H9 (cell line): ENCODE results near the gene MAD1L1. TPM values are rescaled to one million over a fixed set of nuclear protein-coding genes. Genes with fewer than 3 reads are reported as not detected.

Source experiments
- DNase-seq: peaks from one replicate; pipeline ENCODE4 v3.0.0-alpha.2; 2017
- H2AFZ ChIP-seq: one replicate; pipeline ENCODE4 v1.6.1; 2013; ENCODE audit warnings: mild to moderate bottlenecking, low read length, control low read depth, moderate library complexity
- H2AK5ac ChIP-seq: 2 replicates; pipeline ENCODE4 v1.6.1; 2013; ENCODE audit warnings: low read length, control low read depth, mixed read lengths; ENCODE audit not compliant: insufficient read length
- H2BK120ac ChIP-seq: one replicate; pipeline ENCODE4 v1.6.1; 2013; ENCODE audit warnings: low read depth, mild to moderate bottlenecking, low read length, control low read depth, inconsistent platforms; ENCODE audit not compliant: poor library complexity, severe bottlenecking
- H2BK12ac ChIP-seq: 2 replicates; pipeline ENCODE4 v1.6.1; 2013; ENCODE audit warnings: low read length, control low read depth, mixed read lengths, low read depth; ENCODE audit not compliant: insufficient read length
- H2BK15ac ChIP-seq: 2 replicates; pipeline ENCODE4 v1.6.1; 2013; ENCODE audit warnings: low read depth, low read length, control low read depth
- H2BK20ac ChIP-seq: one replicate; pipeline ENCODE4 v1.6.1; 2013; ENCODE audit warnings: low read depth, mild to moderate bottlenecking, low read length, control low read depth, inconsistent platforms; ENCODE audit not compliant: poor library complexity, severe bottlenecking
- H2BK5ac ChIP-seq: 2 replicates; pipeline ENCODE4 v1.6.1; 2013; ENCODE audit warnings: low read length, control low read depth, mixed read lengths; ENCODE audit not compliant: insufficient read length
- H3K14ac ChIP-seq: 2 replicates; pipeline ENCODE4 v1.6.1; 2013; ENCODE audit warnings: low read length, control low read depth; ENCODE audit not compliant: insufficient read depth
- H3K18ac ChIP-seq: 2 replicates; pipeline ENCODE4 v1.6.1; 2013; ENCODE audit warnings: low read depth, mild to moderate bottlenecking, mixed read lengths, low read length, control low read depth; ENCODE audit not compliant: insufficient read length
- H3K23ac ChIP-seq: 2 replicates; pipeline ENCODE4 v1.6.1; 2013; ENCODE audit warnings: low read length, control low read depth, mixed read lengths, low read depth; ENCODE audit not compliant: insufficient read length
- H3K23me2 ChIP-seq: 2 replicates; pipeline ENCODE4 v1.6.1; 2013; ENCODE audit warnings: low read depth, mild to moderate bottlenecking, mixed read lengths, low read length, control low read depth; ENCODE audit not compliant: insufficient read length, poor library complexity, severe bottlenecking
- H3K27ac ChIP-seq: 2 replicates; pipeline ENCODE4 v1.5.1; 2013; ENCODE audit warnings: low read length, control low read depth, mixed read lengths, low read depth; ENCODE audit not compliant: insufficient read length
- H3K27me3 ChIP-seq: 2 replicates; pipeline ENCODE4 v1.6.1; 2013; ENCODE audit warnings: low read length, control low read depth, inconsistent platforms; ENCODE audit not compliant: insufficient read depth
- H3K4ac ChIP-seq: 2 replicates; pipeline ENCODE4 v1.6.1; 2013; ENCODE audit warnings: low read depth, mild to moderate bottlenecking, control low read depth, inconsistent platforms, low read length, moderate library complexity
- H3K4me1 ChIP-seq: 2 replicates; pipeline ENCODE4 v1.6.1; 2013; ENCODE audit warnings: low read length, control low read depth, inconsistent platforms; ENCODE audit not compliant: insufficient read depth
- H3K4me2 ChIP-seq: 2 replicates; pipeline ENCODE4 v1.6.1; 2013; ENCODE audit warnings: low read length, control low read depth, mixed read lengths; ENCODE audit not compliant: insufficient read length, insufficient read depth
- H3K56ac ChIP-seq: 2 replicates; pipeline ENCODE4 v1.6.1; 2013; ENCODE audit warnings: low read depth, mild to moderate bottlenecking, mixed read lengths, low read length, control low read depth; ENCODE audit not compliant: insufficient read length
- H3K79me1 ChIP-seq: 2 replicates; pipeline ENCODE4 v1.6.1; 2013; ENCODE audit warnings: low read depth, mild to moderate bottlenecking, moderate library complexity, low read length, control low read depth, inconsistent platforms; ENCODE audit not compliant: insufficient read depth, poor library complexity, severe bottlenecking
- H3K79me2 ChIP-seq: 2 replicates; pipeline ENCODE4 v1.6.1; 2013; ENCODE audit warnings: low read length, control low read depth, inconsistent platforms; ENCODE audit not compliant: insufficient read depth
- H3K9ac ChIP-seq: 2 replicates; pipeline ENCODE4 v1.6.1; 2013; ENCODE audit warnings: low read length, control low read depth, mixed read lengths; ENCODE audit not compliant: insufficient read length; ENCODE audit errors: extremely low read depth
- H3K9me3 ChIP-seq: one replicate; pipeline ENCODE4 v1.6.1; 2013; ENCODE audit warnings: low read depth, low read length, inconsistent platforms; ENCODE audit not compliant: control insufficient read depth
- H3T11ph ChIP-seq: one replicate; pipeline ENCODE4 v1.6.1; 2013; ENCODE audit warnings: mild to moderate bottlenecking, low read length, control low read depth, inconsistent platforms
- H4K20me1 ChIP-seq: one replicate; pipeline ENCODE4 v1.6.1; 2013; ENCODE audit not compliant: control insufficient read depth, insufficient read length, insufficient read depth
- H4K5ac ChIP-seq: 2 replicates; pipeline ENCODE4 v1.6.1; 2013; ENCODE audit warnings: low read depth, mild to moderate bottlenecking, mixed read lengths, low read length, control low read depth; ENCODE audit not compliant: insufficient read length
- H4K8ac ChIP-seq: replicated peaks from 2 replicates; pipeline ENCODE4 v1.6.1; 2013; ENCODE audit warnings: low read length, control low read depth, mixed read lengths, low read depth; ENCODE audit not compliant: insufficient read length
- H4K91ac ChIP-seq: 2 replicates; pipeline ENCODE4 v1.6.1; 2013; ENCODE audit warnings: low read depth, mild to moderate bottlenecking, moderate library complexity, mixed read lengths, low read length, control low read depth; ENCODE audit not compliant: insufficient read length
- H3K27ac Mint-ChIP-seq, 3 experiments: 2 replicates in 2 of 3; 3 replicates in 1 of 3; pipeline ENCODE4 v1.8.0; 2020 to 2021; ENCODE audit warnings: mixed read lengths in 3 of 3, mild to moderate bottlenecking in 1 of 3, moderate library complexity in 1 of 3
- H3K27me3 Mint-ChIP-seq: 2 replicates; pipeline ENCODE4 v1.8.0; 2021; ENCODE audit warnings: low read depth, mild to moderate bottlenecking, moderate library complexity, mixed read lengths
- H3K36me3 Mint-ChIP-seq, 3 experiments: 2 replicates in 2 of 3; 3 replicates in 1 of 3; pipeline ENCODE4 v1.8.0; 2020 to 2021; ENCODE audit warnings: low read depth in 3 of 3, mixed read lengths in 3 of 3; ENCODE audit not compliant: insufficient read depth in 1 of 3
- H3K4me1 Mint-ChIP-seq, 2 experiments: 2 replicates each; pipeline ENCODE4 v1.8.0; 2020; ENCODE audit warnings: mixed read lengths in 2 of 2
- H3K4me3 Mint-ChIP-seq, 2 experiments: 2 replicates in 1 of 2; 3 replicates in 1 of 2; pipeline ENCODE4 v1.8.0; 2020 to 2021; ENCODE audit warnings: mild to moderate bottlenecking in 2 of 2, mixed read lengths in 2 of 2, moderate library complexity in 1 of 2
- H3K9me3 Mint-ChIP-seq, 2 experiments: 2 replicates in 1 of 2; 3 replicates in 1 of 2; pipeline ENCODE4 v1.8.0; 2020; ENCODE audit warnings: mild to moderate bottlenecking in 2 of 2, mixed read lengths in 2 of 2, moderate library complexity in 1 of 2
- CTCF ChIP-seq: fragments of 200-600 bp; sonication (generic); conservative IDR thresholded peaks from 3 replicates; pipeline ENCODE4 v1.8.0; 2021; ENCODE audit warnings: antibody characterized with exemption, mild to moderate bottlenecking
- WGBS: extraction: QIAGEN DNeasy Blood & Tissue Kit; methylation state at CpG from one replicate; pipeline ENCODE4 v1.1.7; 2013; ENCODE audit warnings: missing lambda C conversion rate, low lambda C conversion rate, mixed read lengths; ENCODE audit not compliant: insufficient read length; ENCODE audit errors: extremely low coverage; 5-methylcytosine and 5-hydroxymethylcytosine counted together
- total RNA-seq: library from RNA; stranded (reverse); gene quantifications from 2 replicates; pipeline ENCODE4 v1.2.1, GENCODE V29; 2021

Gene MAD1L1
- total RNA-seq, 1 experiment from 2014 or later = 39.0 TPM

- H2AFZ ChIP-seq = no peak overlapping the region
- Mint-ChIP-seq H3K9me3 (no peaks in the 10 kb centered on the region; a peak in 1 of 5 replicates), H3K4me1 (peaks cover 10 to 11% of the 10 kb centered on the region in 2 experiments; a peak in 3 of 4 replicates), H3K27ac (no peak overlapping the region), H3K36me3 (no peaks in the 10 kb centered on the region), H3K27me3 (no peaks in the 10 kb centered on the region), H3K4me3 (no peak overlapping the region)
- no peaks in the 10 kb centered on the region for H3K79me2 ChIP-seq
- H2BK12ac ChIP-seq = no peak overlapping the region
- no peaks in the 10 kb centered on the region for H4K20me1 ChIP-seq
- H3K4me2 ChIP-seq = no peak overlapping the region
- no peak for TF ChIP-seq CTCF
- H3K79me1 ChIP-seq = no peaks in the 10 kb centered on the region
- no peak overlapping the region for H3K18ac ChIP-seq
- H3K23me2 ChIP-seq = no peaks in the 10 kb centered on the region
- H3T11ph ChIP-seq = no peak overlapping the region
- no peak for DNase-seq
- no peak overlapping the region for H2BK120ac ChIP-seq
- no peak overlapping the region for H4K91ac ChIP-seq
- no peak overlapping the region for H3K4ac ChIP-seq
- no peak overlapping the region for H2BK20ac ChIP-seq
- no peak overlapping the region for H2BK5ac ChIP-seq
- no peaks in the 10 kb centered on the region for H3K27me3 ChIP-seq
- no peak overlapping the region for H2BK15ac ChIP-seq
- no peak overlapping the region for H3K56ac ChIP-seq
- no peaks in the 10 kb centered on the region for H3K9me3 ChIP-seq
- WGBS = no CpG with 5 or more reads among the region's 28 CpGs
- no peak overlapping the region for H4K8ac ChIP-seq
- no peak overlapping the region for H2AK5ac ChIP-seq
- no peaks in the 10 kb centered on the region for H3K4me1 ChIP-seq
- no peak overlapping the region for H3K14ac ChIP-seq
- H3K27ac ChIP-seq = no peak overlapping the region
- no peak overlapping the region for H4K5ac ChIP-seq
- H3K9ac ChIP-seq = no peak overlapping the region
- H3K23ac ChIP-seq = no peak overlapping the region
These were observed 414.0 kb downstream of the MAD1L1 start for GRCh38 chr7:1818575-1819258.
